Measurements from ENCODE around the gene TCAF1.

TCAF1 gene

DNA sequence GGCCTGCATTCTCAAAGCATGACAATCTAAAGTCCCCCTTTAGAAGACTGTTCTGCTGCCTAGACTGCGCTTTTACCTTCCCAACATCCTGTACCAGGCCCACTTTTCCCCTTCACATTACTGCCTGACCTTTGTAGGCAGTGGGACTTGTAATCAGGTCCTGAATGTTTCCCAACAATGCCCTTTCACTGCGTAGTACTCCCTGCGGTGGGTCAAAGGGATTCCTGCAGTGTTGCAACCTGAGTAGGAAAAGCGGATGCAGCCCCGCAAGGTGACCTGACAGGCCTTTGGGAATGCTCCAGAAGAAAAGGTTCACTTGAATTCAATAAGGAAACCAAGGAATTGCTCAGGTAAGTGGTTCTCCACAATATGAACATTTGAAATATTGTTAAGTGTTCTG, 4.9 kb upstream of the TCAF1 start:
- TF ChIP-seq REST (IDR thresholded peaks at IDR 0.05; ENCODE audit: insufficient replicate concordance, low read depth) = no peak
- TF ChIP-seq, protein P1, sequence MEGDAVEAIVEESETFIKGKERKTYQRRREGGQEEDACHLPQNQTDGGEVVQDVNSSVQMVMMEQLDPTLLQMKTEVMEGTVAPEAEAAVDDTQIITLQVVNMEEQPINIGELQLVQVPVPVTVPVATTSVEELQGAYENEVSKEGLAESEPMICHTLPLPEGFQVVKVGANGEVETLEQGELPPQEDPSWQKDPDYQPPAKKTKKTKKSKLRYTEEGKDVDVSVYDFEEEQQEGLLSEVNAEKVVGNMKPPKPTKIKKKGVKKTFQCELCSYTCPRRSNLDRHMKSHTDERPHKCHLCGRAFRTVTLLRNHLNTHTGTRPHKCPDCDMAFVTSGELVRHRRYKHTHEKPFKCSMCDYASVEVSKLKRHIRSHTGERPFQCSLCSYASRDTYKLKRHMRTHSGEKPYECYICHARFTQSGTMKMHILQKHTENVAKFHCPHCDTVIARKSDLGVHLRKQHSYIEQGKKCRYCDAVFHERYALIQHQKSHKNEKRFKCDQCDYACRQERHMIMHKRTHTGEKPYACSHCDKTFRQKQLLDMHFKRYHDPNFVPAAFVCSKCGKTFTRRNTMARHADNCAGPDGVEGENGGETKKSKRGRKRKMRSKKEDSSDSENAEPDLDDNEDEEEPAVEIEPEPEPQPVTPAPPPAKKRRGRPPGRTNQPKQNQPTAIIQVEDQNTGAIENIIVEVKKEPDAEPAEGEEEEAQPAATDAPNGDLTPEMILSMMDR (IDR thresholded peaks at IDR 0.05; ENCODE audit: insufficient read depth, low read length) = no peak
- no peak for TF ChIP-seq POLR2AphosphoS5 (IDR thresholded peaks at IDR 0.05; ENCODE audit: low read depth)
- TF ChIP-seq SPI1 (IDR thresholded peaks at IDR 0.05; ENCODE audit: borderline replicate concordance, low read depth) = no peak
- no peak for TF ChIP-seq GABPA (IDR thresholded peaks at IDR 0.05; ENCODE audit: low read depth)
- Histone ChIP-seq H3K27me3 (ENCODE audit: insufficient read depth, poor library complexity, severe bottlenecking) (no peaks in the 10 kb centered on the region), H3K4me3 (replicated peaks; ENCODE audit: insufficient read depth, low read length) (no peak overlapping the region), H3K27ac (replicated peaks) (no peak overlapping the region)
- no peak for DNase-seq (ENCODE audit: low read depth in 1 of 2, low spot score in 1 of 2)

DNA sequence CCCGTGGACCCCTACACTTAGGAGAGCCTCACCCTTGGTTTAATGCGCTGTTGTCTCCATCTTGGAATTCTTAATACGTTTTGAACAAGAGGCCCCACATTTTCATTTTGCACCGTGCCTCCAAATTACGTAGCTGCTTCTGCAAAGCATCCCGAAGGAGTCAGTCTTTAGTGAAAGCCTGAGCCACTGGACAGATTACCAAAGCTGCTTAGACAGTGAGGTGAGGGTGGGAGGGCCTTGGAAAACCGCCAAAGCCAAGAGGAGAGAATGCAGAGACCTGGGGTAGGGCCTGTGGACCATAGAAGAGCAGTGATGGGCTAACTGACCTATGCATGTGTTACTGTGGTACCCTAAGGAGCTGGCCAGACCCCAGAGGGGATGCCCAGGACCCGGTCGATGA, 4.2 kb upstream of the TCAF1 start:
- no peak for TF ChIP-seq GABPA (IDR thresholded peaks at IDR 0.05; ENCODE audit: low read depth)
- no peak for TF ChIP-seq SPI1 (IDR thresholded peaks at IDR 0.05; ENCODE audit: borderline replicate concordance, low read depth)
- TF ChIP-seq POLR2AphosphoS5 (IDR thresholded peaks at IDR 0.05; ENCODE audit: low read depth) = no peak
- no peak for TF ChIP-seq REST (IDR thresholded peaks at IDR 0.05; ENCODE audit: insufficient replicate concordance, low read depth)
- TF ChIP-seq, protein P1 (IDR thresholded peaks at IDR 0.05; ENCODE audit: insufficient read depth, low read length) = no peak
- Histone ChIP-seq H3K27ac (replicated peaks) (no peak overlapping the region), H3K4me3 (replicated peaks; ENCODE audit: insufficient read depth, low read length) (no peak overlapping the region), H3K27me3 (ENCODE audit: insufficient read depth, poor library complexity, severe bottlenecking) (no peaks in the 10 kb centered on the region)
- no peak for DNase-seq (ENCODE audit: low read depth in 1 of 2, low spot score in 1 of 2)

DNA sequence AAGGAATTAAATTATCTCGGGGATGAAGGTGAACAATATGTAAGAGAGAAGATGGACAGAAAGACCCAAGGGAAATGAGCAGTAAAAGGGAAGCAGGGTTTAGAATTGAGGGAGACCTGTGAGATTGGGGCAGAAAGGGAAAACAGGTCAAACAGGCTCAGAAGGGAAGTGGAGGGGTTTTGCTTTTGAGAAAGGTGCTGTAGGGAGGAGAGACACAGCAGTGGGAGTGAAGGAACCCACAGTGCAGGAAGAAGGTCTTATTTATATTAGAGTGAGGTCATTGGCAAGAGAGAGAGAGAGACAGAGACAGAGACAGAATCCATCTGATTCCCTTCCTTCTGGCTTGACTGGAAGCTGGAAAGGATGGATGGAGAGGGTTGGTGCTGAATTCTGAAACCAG, 3.5 kb upstream of the TCAF1 start:
- H3K27ac ChIP-seq (replicated peaks) = no peak overlapping the region
- no peak for DNase-seq (ENCODE audit: low read depth in 1 of 2, low spot score in 1 of 2)
- TF ChIP-seq POLR2AphosphoS5 (IDR thresholded peaks at IDR 0.05; ENCODE audit: low read depth) (no peak), SPI1 (IDR thresholded peaks at IDR 0.05; ENCODE audit: borderline replicate concordance, low read depth) (no peak), REST (IDR thresholded peaks at IDR 0.05; ENCODE audit: insufficient replicate concordance, low read depth) (no peak)
- TF ChIP-seq, protein P1 (IDR thresholded peaks at IDR 0.05; ENCODE audit: insufficient read depth, low read length) = no peak
- H3K27me3 ChIP-seq (ENCODE audit: insufficient read depth, poor library complexity, severe bottlenecking) = no peaks in the 10 kb centered on the region
- no peak overlapping the region for H3K4me3 ChIP-seq (replicated peaks; ENCODE audit: insufficient read depth, low read length)
